PFSK-1 (cell line): ENCODE measurements around the gene FHL5.

Experiments
- POLR2AphosphoS5 ChIP-seq: IDR thresholded peaks from 2 replicates; pipeline ENCODE4 v1.6.1; 2012; ENCODE audit warnings: low read depth, mild to moderate bottlenecking, control low read depth, low read length, moderate library complexity
- REST ChIP-seq, 2 experiments: IDR thresholded peaks; 2 replicates each; pipeline versions ENCODE4 v1.6.1 to v1.8.0; 2011 to 2012; ENCODE audit warnings: low read depth in 2 of 2, low read length in 2 of 2, control low read depth in 1 of 2, inconsistent platforms in 1 of 2, mild to moderate bottlenecking in 1 of 2, moderate library complexity in 1 of 2; ENCODE audit not compliant: insufficient read depth in 1 of 2
- TAF1 ChIP-seq: IDR thresholded peaks from 2 replicates; pipeline ENCODE4 v1.6.1; 2012; ENCODE audit warnings: low read length, control low read depth, borderline replicate concordance; ENCODE audit not compliant: insufficient read depth

DNA sequence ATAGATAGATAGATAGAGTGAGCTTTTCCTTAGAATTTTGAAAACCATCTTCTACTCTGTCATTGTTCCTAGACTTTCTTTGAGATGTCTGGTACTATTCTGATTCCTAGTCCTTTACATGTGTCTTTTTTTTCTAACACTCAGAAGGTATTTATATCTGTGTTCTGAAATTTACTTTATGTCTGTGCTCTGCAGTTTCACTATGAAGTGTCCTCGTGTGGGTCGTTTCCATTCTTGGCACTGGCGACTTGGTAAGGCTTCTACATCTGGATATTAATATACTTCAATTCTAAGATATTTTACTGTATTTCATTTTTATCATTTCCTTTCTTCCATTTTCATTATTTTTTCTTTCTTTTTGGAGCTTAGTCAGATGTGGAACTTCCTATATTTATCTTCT, 87.0 kb downstream of the FHL5 start:
- TF ChIP-seq POLR2AphosphoS5 = no peak
- TF ChIP-seq TAF1 = no peak
- no peak for TF ChIP-seq REST (IDR thresholded peaks at IDR 0.05; ENCODE audit: insufficient read depth in 1 of 2, low read depth in 2 of 2, low read length in 2 of 2)
